ENCODE data around the gene SGPP1. TPM values are rescaled to one million over a fixed set of nuclear protein-coding genes. Genes with fewer than 3 reads are reported as not detected.

Gene SGPP1
- total and polyA plus RNA-seq, 2 of the 4 experiments (the other 2 are of a cell fraction), result 8.6 to 11.1 TPM

DNA sequence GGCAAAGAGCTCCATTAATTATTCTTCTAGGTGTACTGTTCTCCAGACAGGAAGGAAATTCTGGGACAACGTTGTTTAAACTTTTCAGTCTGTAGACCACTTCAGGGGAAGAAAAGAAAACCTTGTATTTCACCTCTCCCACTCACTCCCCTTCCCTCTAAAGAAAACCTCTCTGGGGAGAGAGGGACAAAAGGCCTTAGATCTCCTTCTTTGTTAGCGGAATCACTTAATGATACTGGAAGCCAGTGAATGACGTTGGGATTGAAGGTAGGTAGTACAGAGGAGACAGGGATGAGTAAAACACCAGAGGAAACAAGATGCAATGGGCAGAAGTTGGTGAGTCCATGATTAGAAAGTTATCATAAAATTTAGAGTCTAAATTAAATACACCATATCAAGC, 38.7 kb upstream of the SGPP1 start:
- H4K8ac ChIP-seq (ENCODE audit: low read depth in 2 of 2, low read length in 2 of 2), result no peak overlapping the region
- no peaks in the 10 kb centered on the region for H3K4me1 ChIP-seq (ENCODE audit: control insufficient read depth, insufficient read depth, low read length)
- no peak overlapping the region for H3K4me3 ChIP-seq (ENCODE audit: insufficient read depth, low read depth, low read length)
- no peak overlapping the region for H3K56ac ChIP-seq (ENCODE audit: extremely low read depth, insufficient read depth, low read length)
- H3K4me2 ChIP-seq (ENCODE audit: low read depth, low read length), result no peak overlapping the region
- H3K9me3 ChIP-seq (ENCODE audit: control insufficient read depth, insufficient read depth, low read length), result no peaks in the 10 kb centered on the region
- H3K36me3 ChIP-seq (ENCODE audit: control insufficient read depth, insufficient read depth, low read length), result no peaks in the 10 kb centered on the region
- no peak overlapping the region for H2BK120ac ChIP-seq (ENCODE audit: low read depth, low read length)
- H2BK15ac ChIP-seq (ENCODE audit: low read depth, low read length), result no peak overlapping the region
- no peak overlapping the region for H3K4ac ChIP-seq (ENCODE audit: low read depth, low read length)
- H3K9ac ChIP-seq (ENCODE audit: low read depth, low read length), result no peak overlapping the region
- no peak overlapping the region for H4K5ac ChIP-seq (ENCODE audit: low read depth, low read length)
- no peak for DNase-seq
- no peak overlapping the region for H2AFZ ChIP-seq (replicated peaks; ENCODE audit: low read length, poor library complexity)
- no peak overlapping the region for H3K14ac ChIP-seq (replicated peaks; ENCODE audit: low read depth, low read length)
- H3K27ac ChIP-seq (ENCODE audit: insufficient read depth, low read length), result no peak overlapping the region
- H2AK9ac ChIP-seq (replicated peaks; ENCODE audit: low read depth, low read length, poor library complexity), result no peak overlapping the region
- intact Hi-C loops (cut with micrococcal nuclease), result loop anchor here (10.0 kb wide), 1 partner anchor 1602 kb away; no protein-coding TSS in a partner anchor
- no peak overlapping the region for H2AK5ac ChIP-seq (ENCODE audit: low read depth, low read length)
- ATAC-seq (ENCODE audit: low read depth), result no peak
- no peaks in the 10 kb centered on the region for H3K9me1 ChIP-seq (ENCODE audit: insufficient read depth, low read length)
- dilution Hi-C loops (cut with HindIII; ENCODE audit: low sequenced_read_pairs, unreplicated experiment), result no loop called here
- no peaks in the 10 kb centered on the region for H3K79me1 ChIP-seq (ENCODE audit: low read depth in 1 of 2, low read length in 2 of 2)
- ChIA-PET CTCF (no interaction called here), POLR2A (ENCODE audit: unreplicated experiment) (no interaction called here)
- in situ Hi-C loops (cut with MboI; ENCODE audit: low sequenced_read_pairs), result loop anchor here (25.0 kb wide), 1 partner anchor 379 kb away; no protein-coding TSS in a partner anchor
- no peak overlapping the region for H3K23ac ChIP-seq (ENCODE audit: low read depth, low read length)
- H3K18ac ChIP-seq (ENCODE audit: low read depth, low read length), result no peak overlapping the region
- no peak overlapping the region for H2BK20ac ChIP-seq (ENCODE audit: low read depth, low read length)
- no CpG with 5 or more reads among the region's 3 CpGs for WGBS, 2 experiments (ENCODE audit: extremely low coverage in 2 of 2, insufficient read length in 1 of 2)
- BruUV-seq (replicated peaks), result no TSS peak
- no peak overlapping the region for H2BK5ac ChIP-seq (ENCODE audit: low read depth, low read length, poor library complexity, severe bottlenecking)
- H4K91ac ChIP-seq (ENCODE audit: insufficient read depth, low read depth, low read length), result no peak overlapping the region
- TF ChIP-seq NFE2L2 (IDR thresholded peaks at IDR 0.05; ENCODE audit: low read depth, low read length), result no peak
- no peak for TF ChIP-seq CEBPB (IDR thresholded peaks at IDR 0.05; ENCODE audit: low read depth, low read length)
- no peak for TF ChIP-seq RCOR1 (IDR thresholded peaks at IDR 0.05; ENCODE audit: insufficient replicate concordance, low read length)
- TF ChIP-seq, protein P1, sequence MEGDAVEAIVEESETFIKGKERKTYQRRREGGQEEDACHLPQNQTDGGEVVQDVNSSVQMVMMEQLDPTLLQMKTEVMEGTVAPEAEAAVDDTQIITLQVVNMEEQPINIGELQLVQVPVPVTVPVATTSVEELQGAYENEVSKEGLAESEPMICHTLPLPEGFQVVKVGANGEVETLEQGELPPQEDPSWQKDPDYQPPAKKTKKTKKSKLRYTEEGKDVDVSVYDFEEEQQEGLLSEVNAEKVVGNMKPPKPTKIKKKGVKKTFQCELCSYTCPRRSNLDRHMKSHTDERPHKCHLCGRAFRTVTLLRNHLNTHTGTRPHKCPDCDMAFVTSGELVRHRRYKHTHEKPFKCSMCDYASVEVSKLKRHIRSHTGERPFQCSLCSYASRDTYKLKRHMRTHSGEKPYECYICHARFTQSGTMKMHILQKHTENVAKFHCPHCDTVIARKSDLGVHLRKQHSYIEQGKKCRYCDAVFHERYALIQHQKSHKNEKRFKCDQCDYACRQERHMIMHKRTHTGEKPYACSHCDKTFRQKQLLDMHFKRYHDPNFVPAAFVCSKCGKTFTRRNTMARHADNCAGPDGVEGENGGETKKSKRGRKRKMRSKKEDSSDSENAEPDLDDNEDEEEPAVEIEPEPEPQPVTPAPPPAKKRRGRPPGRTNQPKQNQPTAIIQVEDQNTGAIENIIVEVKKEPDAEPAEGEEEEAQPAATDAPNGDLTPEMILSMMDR (conservative IDR thresholded peaks at IDR 0.05; ENCODE audit: low read depth, low read length), result no peak
- no peak for TF ChIP-seq FOS (IDR thresholded peaks at IDR 0.05; ENCODE audit: low read depth, low read length)
- TF ChIP-seq BHLHE40 (IDR thresholded peaks at IDR 0.05; ENCODE audit: low read depth, low read length), result no peak
- no peak for TF ChIP-seq MAFK (IDR thresholded peaks at IDR 0.05; ENCODE audit: low read depth, low read length)
- no peak for TF ChIP-seq CHD1 (IDR thresholded peaks at IDR 0.05; ENCODE audit: low read depth, low read length)
- TF ChIP-seq, protein P2, sequence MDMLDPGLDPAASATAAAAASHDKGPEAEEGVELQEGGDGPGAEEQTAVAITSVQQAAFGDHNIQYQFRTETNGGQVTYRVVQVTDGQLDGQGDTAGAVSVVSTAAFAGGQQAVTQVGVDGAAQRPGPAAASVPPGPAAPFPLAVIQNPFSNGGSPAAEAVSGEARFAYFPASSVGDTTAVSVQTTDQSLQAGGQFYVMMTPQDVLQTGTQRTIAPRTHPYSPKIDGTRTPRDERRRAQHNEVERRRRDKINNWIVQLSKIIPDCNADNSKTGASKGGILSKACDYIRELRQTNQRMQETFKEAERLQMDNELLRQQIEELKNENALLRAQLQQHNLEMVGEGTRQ (IDR thresholded peaks at IDR 0.05; ENCODE audit: low read depth, low read length), result no peak
- TF ChIP-seq, protein P3, sequence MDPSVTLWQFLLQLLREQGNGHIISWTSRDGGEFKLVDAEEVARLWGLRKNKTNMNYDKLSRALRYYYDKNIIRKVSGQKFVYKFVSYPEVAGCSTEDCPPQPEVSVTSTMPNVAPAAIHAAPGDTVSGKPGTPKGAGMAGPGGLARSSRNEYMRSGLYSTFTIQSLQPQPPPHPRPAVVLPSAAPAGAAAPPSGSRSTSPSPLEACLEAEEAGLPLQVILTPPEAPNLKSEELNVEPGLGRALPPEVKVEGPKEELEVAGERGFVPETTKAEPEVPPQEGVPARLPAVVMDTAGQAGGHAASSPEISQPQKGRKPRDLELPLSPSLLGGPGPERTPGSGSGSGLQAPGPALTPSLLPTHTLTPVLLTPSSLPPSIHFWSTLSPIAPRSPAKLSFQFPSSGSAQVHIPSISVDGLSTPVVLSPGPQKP (IDR thresholded peaks at IDR 0.05; ENCODE audit: borderline replicate concordance, low read depth, low read length), result no peak
- TF ChIP-seq POLR2A (IDR thresholded peaks at IDR 0.05; ENCODE audit: low read depth, low read length), result no peak
- TF ChIP-seq RFX5 (IDR thresholded peaks at IDR 0.05; ENCODE audit: low read depth, low read length), result no peak
- no peak for TF ChIP-seq MXI1 (IDR thresholded peaks at IDR 0.05; ENCODE audit: borderline replicate concordance, low read depth, low read length)
- no peak for TF ChIP-seq MAZ (IDR thresholded peaks at IDR 0.05; ENCODE audit: borderline replicate concordance, low read depth, low read length)
- no peak for TF ChIP-seq RAD21 (IDR thresholded peaks at IDR 0.05; ENCODE audit: low read length)
- no peak for TF ChIP-seq SMC3 (IDR thresholded peaks at IDR 0.05; ENCODE audit: low read depth, low read length)
- H3K27me3 ChIP-seq (ENCODE audit: control insufficient read depth, insufficient read depth, low read length), result no peaks in the 10 kb centered on the region; the same call in 1 of the 2 replicates
- H4K20me1 ChIP-seq (ENCODE audit: insufficient read depth, low read length), result no peaks in the 10 kb centered on the region
